K562 (cell line): Measurements from ENCODE around the gene CEP135. TPM values are rescaled to one million over a fixed set of nuclear protein-coding genes. Genes with fewer than 3 reads are reported as not detected.
"Not testable (repeated sequence)": the region's sequence is repeated elsewhere in the genome, so short reads cannot be mapped to it uniquely, and the experiment has no call there.

Experiments
- ATAC-seq: fragments of 200-7000 bp; cut with Tn5 transposase; 3 replicates; pipeline ENCODE4 v1.9.1; 2020; ENCODE audit warnings: moderate library complexity
- BruUV-seq: library from RNA; stranded (reverse); fragments of 400-500 nt; replicated peaks from 2 replicates; lab custom pipeline; 2021; lab: Mats Ljungman, UMichigan
- CTCF ChIA-PET: fragments of 300-600 bp; formaldehyde crosslinking; extraction: SDS; loops from one replicate; lab custom pipeline; 2021; ENCODE audit warnings: low intra/inter-chr PET ratio; lab: Yijun Ruan, JAX
- POLR2A ChIA-PET: fragments of 300-600, 350-650 bp; sonication (Branson Sonifier 250); formaldehyde crosslinking; extraction: SDS; loops from one replicate; lab custom pipeline; 2021; ENCODE audit warnings: antibody characterized with exemption, inconsistent platforms; lab: Yijun Ruan, JAX
- DNase-seq, 4 experiments: peaks; one replicate each; pipeline versions ENCODE4 v3.0.0 to v3.0.0-alpha.2; 2011 to 2018; ENCODE audit warnings: low spot score in 3 of 4, mixed read lengths in 3 of 4; ENCODE audit errors: extremely low read depth in 1 of 4
- FAIRE-seq: peaks from 2 replicates; lab custom pipeline; 2011; peaks lifted over from hg19 to GRCh38; lab: Jason Lieb, UNC
- H2AFZ ChIP-seq: 2 replicates; pipeline ENCODE4 v1.6.0; 2011; ENCODE audit warnings: low read depth, low read length, control low read depth, inconsistent platforms
- H3K27ac ChIP-seq: fragments of 200-600 bp; 3 replicates; pipeline ENCODE4 v1.8.0; 2011; ENCODE audit warnings: low read depth, mild to moderate bottlenecking, control low read depth, inconsistent platforms, low read length, moderate library complexity, mixed read lengths; ENCODE audit errors: extremely low read depth
- H3K27me3 ChIP-seq, 2 experiments: fragments of 300-600 bp in 1 of 2; 2 replicates in 1 of 2; 3 replicates in 1 of 2; pipeline versions ENCODE4 v1.6.0 to v1.8.0; 2011; ENCODE audit warnings: inconsistent platforms in 2 of 2, low read length in 2 of 2, mild to moderate bottlenecking in 1 of 2, mixed read lengths in 1 of 2, moderate library complexity in 1 of 2; ENCODE audit not compliant: control insufficient read depth in 2 of 2, insufficient read depth in 2 of 2
- H3K36me3 ChIP-seq: fragments of 300-600 bp; 3 replicates; pipeline ENCODE4 v1.8.0; 2011; ENCODE audit warnings: mild to moderate bottlenecking, low read length, inconsistent platforms; ENCODE audit not compliant: control insufficient read depth, insufficient read depth
- H3K4me1 ChIP-seq, 2 experiments: fragments of 200-600 bp in 1 of 2; replicated peaks in 1 of 2; 2 replicates in 1 of 2; 3 replicates in 1 of 2; pipeline versions ENCODE4 v1.5.1 to v1.8.0; 2011; ENCODE audit warnings: inconsistent platforms in 2 of 2, low read length in 2 of 2, mild to moderate bottlenecking in 1 of 2, mixed read lengths in 1 of 2, moderate library complexity in 1 of 2; ENCODE audit not compliant: control insufficient read depth in 2 of 2, insufficient read depth in 2 of 2
- H3K4me2 ChIP-seq: 2 replicates; pipeline ENCODE4 v1.6.1; 2011; ENCODE audit warnings: low read length, control low read depth, inconsistent platforms, mixed read lengths; ENCODE audit not compliant: insufficient read depth
- H3K4me3 ChIP-seq: fragments of 200-600 bp; sonication (generic), shearing (Covaris generic); 2 replicates; pipeline ENCODE4 v1.5.1; 2016; ENCODE audit warnings: control low read depth, inconsistent platforms
- H3K79me2 ChIP-seq: fragments of 200-600 bp; 3 replicates; pipeline ENCODE4 v1.8.0; 2011; ENCODE audit warnings: low read length, inconsistent platforms; ENCODE audit not compliant: control insufficient read depth, insufficient read depth
- H3K9ac ChIP-seq, 2 experiments: 2 replicates each; pipeline versions ENCODE4 v1.6.0 to v1.6.1; 2011; ENCODE audit warnings: low read depth in 2 of 2, low read length in 2 of 2, control low read depth in 1 of 2, inconsistent platforms in 1 of 2, mild to moderate bottlenecking in 1 of 2, mixed read lengths in 1 of 2; ENCODE audit not compliant: insufficient read depth in 1 of 2
- H3K9me1 ChIP-seq: one replicate; pipeline ENCODE4 v1.6.0; 2011; ENCODE audit warnings: inconsistent platforms, mild to moderate bottlenecking, low read length, moderate library complexity; ENCODE audit not compliant: control insufficient read depth, insufficient read depth
- H3K9me3 ChIP-seq: replicated peaks from 2 replicates; pipeline ENCODE4 v1.5.1; 2011; ENCODE audit warnings: low read depth, low read length, inconsistent platforms; ENCODE audit not compliant: control insufficient read depth, insufficient read depth
- H4K20me1 ChIP-seq: replicated peaks from 2 replicates; pipeline ENCODE4 v1.6.1; 2011; ENCODE audit warnings: low read length, inconsistent platforms, mixed read lengths; ENCODE audit not compliant: control insufficient read depth, insufficient read depth
- ZBTB33 ChIP-seq: sonication (generic); formaldehyde crosslinking; IDR thresholded peaks from 2 replicates; pipeline ENCODE4 v1.8.1; 2023; ENCODE audit warnings: mild to moderate bottlenecking, missing genetic modification reagents
- WGBS: fragments of 100-300 bp; shearing (Covaris generic); methylation state at CpG from one replicate; pipeline ENCODE4 v1.1.6; 2016; ENCODE audit warnings: low coverage, mixed read lengths; ENCODE audit not compliant: insufficient coverage; ENCODE audit errors: missing lambda C conversion rate; 5-methylcytosine and 5-hydroxymethylcytosine counted together
- in situ Hi-C: fragments of 300-500 bp; cut with MboI; formaldehyde crosslinking; loops from 4 replicates; pipeline ENCODE4 v1.15.0; 2018; ENCODE audit warnings: inconsistent platforms, mixed read lengths
- intact Hi-C: fragments of 100-400 bp; cut with micrococcal nuclease; formaldehyde crosslinking; loops from 2 replicates; pipeline ENCODE4 v1.14.2; 2022
- polyA plus RNA-seq, 8 experiments: library from polyadenylated mRNA; depleted of rRNA in 4 of 8; stranded (reverse) in 5 of 8; unstranded in 3 of 8; fragments of >200 nt; fragmentation: Nextera tagmentation in 2 of 8; fragmentation: Illumina TruSeq in 1 of 8; extraction: Ambion mirVana in 2 of 8; extraction: Trizol in 1 of 8; gene quantifications; 2 replicates each; pipeline versions ENCODE4 v1.2.1 to v1.2.3, GENCODE V29; 2011 to 2014; ENCODE audit warnings: inconsistent platforms in 1 of 8, missing spikeins in 1 of 8
- total RNA-seq, 7 experiments: library from RNA; depleted of rRNA in 6 of 7; stranded (reverse); fragments of >200 nt in 6 of 7; fragmentation: Illumina TruSeq in 2 of 7; extraction: Trizol in 2 of 7; gene quantifications; 2 replicates each; pipeline versions ENCODE4 v1.2.1 to v1.2.3, GENCODE V29; 2011 to 2021; ENCODE audit warnings: low replicate concordance in 1 of 7

Gene CEP135
- total and polyA plus RNA-seq, 9 of the 15 experiments (the other 6 are each of a cell fraction or from before 2014, with no cell fraction given), result 3.1 to 18.9 (median 15.3) TPM

- H3K36me3 ChIP-seq, CTCF ChIA-PET: not testable (repeated sequence)
Observed at GRCh38 chr4:55935907-55936306, 12.8 kb upstream of the CEP135 start.

More at GRCh38 chr4:55935907-55936306, 12.8 kb upstream of the CEP135 start:
- H3K9me3 ChIP-seq, H2AFZ ChIP-seq, H3K27ac ChIP-seq, H3K9me1 ChIP-seq, BruUV-seq, H3K4me1 ChIP-seq, H3K9ac ChIP-seq, H3K4me3 ChIP-seq, ATAC-seq, H3K4me2 ChIP-seq, intact Hi-C loops, H4K20me1 ChIP-seq, in situ Hi-C loops, H3K79me2 ChIP-seq, POLR2A ChIA-PET, DNase-seq, FAIRE-seq: not testable (repeated sequence)
- peaks cover 7 to 10% of the 10 kb centered on the region in 2 experiments; a peak in 3 of 5 replicates for H3K27me3 ChIP-seq
- WGBS, result 31% methylated on average over 6 of the region's 6 CpGs
- peak; percentile 55; the same call in 1 of the 2 replicates for TF ChIP-seq ZBTB33
